ENCODE measurements around the gene GAS7. TPM values are rescaled to one million over a fixed set of nuclear protein-coding genes. Genes with fewer than 3 reads are reported as not detected.

GAS7 gene
- total and polyA plus RNA-seq, 2 experiments from 2014 or later, result 25.8 to 27.3 TPM

GRCh38 chr17:10166176-10166935, 32.0 kb downstream of the GAS7 start:
- Histone ChIP-seq H4K20me1 (ENCODE audit: insufficient read depth, poor library complexity, severe bottlenecking) (no peaks in the 10 kb centered on the region), H3K27ac (no peak overlapping the region), H3K27me3 (no peaks in the 10 kb centered on the region), H3K79me2 (peaks cover 47% of the 10 kb centered on the region), H3K9me3 (ENCODE audit: low read depth) (no peaks in the 10 kb centered on the region), H3K36me3 (replicated peaks; ENCODE audit: insufficient read depth, low read depth) (no peaks in the 10 kb centered on the region), H3K4me2 (no peak overlapping the region), H3K9me2 (replicated peaks; ENCODE audit: insufficient read depth) (no peaks in the 10 kb centered on the region), H2AFZ (no peak overlapping the region), H3K4me3 (no peak overlapping the region), H3K4me1 (ENCODE audit: insufficient read depth) (peaks cover 8% of the 10 kb centered on the region)
- 91% methylated on average over 7 of the region's 7 CpGs for WGBS (ENCODE audit: low lambda C conversion rate, missing lambda C conversion rate)
- TF ChIP-seq EZH2 (IDR thresholded peaks at IDR 0.05; ENCODE audit: borderline replicate concordance), result no peak
- TF ChIP-seq, protein P1, sequence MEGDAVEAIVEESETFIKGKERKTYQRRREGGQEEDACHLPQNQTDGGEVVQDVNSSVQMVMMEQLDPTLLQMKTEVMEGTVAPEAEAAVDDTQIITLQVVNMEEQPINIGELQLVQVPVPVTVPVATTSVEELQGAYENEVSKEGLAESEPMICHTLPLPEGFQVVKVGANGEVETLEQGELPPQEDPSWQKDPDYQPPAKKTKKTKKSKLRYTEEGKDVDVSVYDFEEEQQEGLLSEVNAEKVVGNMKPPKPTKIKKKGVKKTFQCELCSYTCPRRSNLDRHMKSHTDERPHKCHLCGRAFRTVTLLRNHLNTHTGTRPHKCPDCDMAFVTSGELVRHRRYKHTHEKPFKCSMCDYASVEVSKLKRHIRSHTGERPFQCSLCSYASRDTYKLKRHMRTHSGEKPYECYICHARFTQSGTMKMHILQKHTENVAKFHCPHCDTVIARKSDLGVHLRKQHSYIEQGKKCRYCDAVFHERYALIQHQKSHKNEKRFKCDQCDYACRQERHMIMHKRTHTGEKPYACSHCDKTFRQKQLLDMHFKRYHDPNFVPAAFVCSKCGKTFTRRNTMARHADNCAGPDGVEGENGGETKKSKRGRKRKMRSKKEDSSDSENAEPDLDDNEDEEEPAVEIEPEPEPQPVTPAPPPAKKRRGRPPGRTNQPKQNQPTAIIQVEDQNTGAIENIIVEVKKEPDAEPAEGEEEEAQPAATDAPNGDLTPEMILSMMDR (IDR thresholded peaks at IDR 0.05; ENCODE audit: poor library complexity), result no peak
- TF ChIP-seq EZH2phosphoT487 (IDR thresholded peaks at IDR 0.05; ENCODE audit: low read depth, severe bottlenecking, unreplicated experiment), result no peak
- no peak for DNase-seq (ENCODE audit: low spot score)

DNA sequence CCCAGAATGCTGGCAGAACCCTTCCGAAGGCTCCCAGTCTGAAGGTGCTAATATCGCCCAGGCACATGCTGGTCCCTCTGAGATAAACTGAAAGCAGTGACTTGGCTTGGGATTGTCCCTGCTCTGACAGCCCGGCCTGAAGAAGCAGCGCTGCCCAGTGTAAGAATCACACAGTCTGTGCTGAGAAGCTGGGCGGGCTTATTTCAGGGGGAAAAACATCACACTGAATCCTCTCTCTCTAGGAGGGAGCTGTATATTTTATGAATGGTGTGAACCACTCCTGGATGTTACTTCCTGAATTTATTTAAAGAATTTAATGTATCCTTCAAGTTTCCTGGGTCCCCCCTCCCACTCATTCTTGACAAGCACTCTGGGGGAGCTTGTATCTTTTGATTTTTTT, 36.3 kb downstream of the GAS7 start:
- Histone ChIP-seq H3K36me3 (replicated peaks; ENCODE audit: insufficient read depth, low read depth) (no peaks in the 10 kb centered on the region), H2AFZ (no peak overlapping the region), H3K27me3 (no peaks in the 10 kb centered on the region), H3K4me1 (ENCODE audit: insufficient read depth) (peaks cover under 1% of the 10 kb centered on the region), H3K9me2 (replicated peaks; ENCODE audit: insufficient read depth) (no peaks in the 10 kb centered on the region), H3K4me3 (no peak overlapping the region), H4K20me1 (ENCODE audit: insufficient read depth, poor library complexity, severe bottlenecking) (no peaks in the 10 kb centered on the region), H3K79me2 (peaks cover 40% of the 10 kb centered on the region), H3K4me2 (no peak overlapping the region), H3K9me3 (ENCODE audit: low read depth) (no peaks in the 10 kb centered on the region), H3K27ac (no peak overlapping the region)
- 88% methylated on average over 5 of the region's 5 CpGs for WGBS (ENCODE audit: low lambda C conversion rate, missing lambda C conversion rate)
- DNase-seq (ENCODE audit: low spot score), result no peak
- no peak for TF ChIP-seq EZH2phosphoT487 (IDR thresholded peaks at IDR 0.05; ENCODE audit: low read depth, severe bottlenecking, unreplicated experiment)
- no peak for TF ChIP-seq EZH2 (IDR thresholded peaks at IDR 0.05; ENCODE audit: borderline replicate concordance)
- TF ChIP-seq, protein P1 (IDR thresholded peaks at IDR 0.05; ENCODE audit: poor library complexity), result no peak

DNA sequence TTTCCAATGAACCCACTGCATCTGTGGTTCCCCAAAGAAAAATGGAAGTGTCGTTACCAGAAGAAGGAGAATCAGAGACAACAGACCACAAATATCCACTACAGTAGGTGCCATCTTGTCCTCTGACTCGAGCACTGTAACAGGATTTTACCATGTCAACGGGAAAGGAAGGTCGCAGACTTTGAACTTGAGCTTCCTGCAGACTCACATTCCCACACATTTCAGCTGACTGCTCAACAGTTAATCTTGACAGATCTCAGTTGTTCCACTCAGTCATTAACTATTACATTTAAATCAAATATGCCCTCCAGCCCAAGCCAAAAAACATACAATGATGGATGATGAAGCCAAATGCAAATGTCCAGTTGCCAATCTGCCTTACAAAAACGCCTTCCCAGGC, 37.0 kb downstream of the GAS7 start:
- Histone ChIP-seq H3K27me3 (no peaks in the 10 kb centered on the region), H3K4me2 (no peak overlapping the region), H4K20me1 (ENCODE audit: insufficient read depth, poor library complexity, severe bottlenecking) (no peaks in the 10 kb centered on the region), H2AFZ (no peak overlapping the region), H3K9me3 (ENCODE audit: low read depth) (no peaks in the 10 kb centered on the region), H3K79me2 (peaks cover 35% of the 10 kb centered on the region), H3K36me3 (replicated peaks; ENCODE audit: insufficient read depth, low read depth) (no peaks in the 10 kb centered on the region), H3K9me2 (replicated peaks; ENCODE audit: insufficient read depth) (no peaks in the 10 kb centered on the region), H3K4me1 (ENCODE audit: insufficient read depth) (peaks cover 8% of the 10 kb centered on the region), H3K4me3 (no peak overlapping the region), H3K27ac (no peak overlapping the region)
- DNase-seq (ENCODE audit: low spot score), result no peak
- 81% methylated on average over 5 of the region's 5 CpGs for WGBS (ENCODE audit: low lambda C conversion rate, missing lambda C conversion rate)
- TF ChIP-seq, protein P1 (IDR thresholded peaks at IDR 0.05; ENCODE audit: poor library complexity), result no peak
- TF ChIP-seq EZH2phosphoT487 (IDR thresholded peaks at IDR 0.05; ENCODE audit: low read depth, severe bottlenecking, unreplicated experiment) (no peak), EZH2 (IDR thresholded peaks at IDR 0.05; ENCODE audit: borderline replicate concordance) (no peak)
